NCI-H2107 treated with DMSO at 0.1 percent for 48 hours (cell line): Measurements from ENCODE around the gene RAB13.

Source experiments
- DNase-seq: peaks from one replicate; lab custom pipeline; 2025; ENCODE audit not compliant: unreplicated experiment; lab: John Stamatoyannopoulos, UW

The RAB13 gene

DNA sequence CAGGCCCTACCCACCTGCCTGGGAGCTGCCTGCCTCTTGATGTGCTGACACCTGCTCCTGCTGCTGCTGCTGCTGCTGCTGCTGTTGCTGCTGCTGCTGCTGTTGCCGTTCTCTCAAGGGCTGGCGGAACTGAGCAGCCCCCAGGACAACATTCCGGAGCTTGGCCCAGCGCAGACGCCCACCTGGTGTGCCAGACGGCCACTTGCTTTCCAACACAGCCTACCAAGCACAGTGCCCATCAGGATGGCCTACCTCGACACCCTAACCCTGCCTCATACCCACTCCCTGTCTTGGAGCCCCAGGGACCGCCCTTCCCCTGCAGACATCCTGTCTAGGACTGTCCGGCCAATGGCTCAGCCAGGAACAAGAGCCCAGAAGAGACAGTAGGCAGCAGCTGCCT is 51.4 kb downstream of the RAB13 start:
- no peak for DNase-seq

DNA sequence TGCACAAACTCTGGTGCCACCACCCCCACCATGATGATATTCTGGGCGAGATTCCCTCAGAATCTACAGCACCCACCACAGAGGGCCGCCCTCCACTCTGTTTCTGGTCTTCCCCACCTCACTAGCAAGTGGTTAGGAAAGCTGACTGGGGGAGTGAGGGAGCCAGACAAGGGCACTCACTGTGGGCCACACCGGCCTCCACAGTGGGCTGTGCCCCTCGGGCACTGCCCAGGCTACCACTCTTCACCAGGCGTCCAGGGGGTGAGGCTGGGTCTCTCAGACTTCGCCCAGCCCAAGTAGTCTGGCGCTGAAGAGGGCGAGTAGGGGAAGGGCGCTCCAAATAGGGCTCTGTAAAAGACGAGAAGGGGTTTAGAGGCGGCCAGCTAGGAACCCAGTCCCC is 52.2 kb downstream of the RAB13 start:
- no peak for DNase-seq

DNA sequence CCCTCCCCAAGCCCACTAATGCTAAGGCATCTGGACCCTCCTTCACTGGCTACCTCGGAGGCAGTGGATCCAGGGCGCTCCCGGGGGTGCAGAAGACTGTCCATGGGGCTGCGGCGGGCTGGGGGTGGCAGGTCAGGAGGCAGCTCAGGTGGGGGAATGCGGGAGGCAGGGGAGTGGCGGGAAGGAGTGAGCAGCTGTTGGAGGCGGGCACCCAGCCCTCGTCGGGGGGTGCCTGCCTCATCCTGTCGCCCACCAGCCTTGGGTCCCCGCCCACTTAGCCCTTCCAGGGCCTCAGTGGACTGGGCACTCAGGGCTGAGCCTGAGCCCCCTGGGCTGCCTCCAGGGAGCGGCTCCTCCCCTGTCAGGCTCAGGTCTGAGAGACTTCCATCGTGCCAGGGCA is 52.7 kb downstream of the RAB13 start:
- no peak for DNase-seq

DNA sequence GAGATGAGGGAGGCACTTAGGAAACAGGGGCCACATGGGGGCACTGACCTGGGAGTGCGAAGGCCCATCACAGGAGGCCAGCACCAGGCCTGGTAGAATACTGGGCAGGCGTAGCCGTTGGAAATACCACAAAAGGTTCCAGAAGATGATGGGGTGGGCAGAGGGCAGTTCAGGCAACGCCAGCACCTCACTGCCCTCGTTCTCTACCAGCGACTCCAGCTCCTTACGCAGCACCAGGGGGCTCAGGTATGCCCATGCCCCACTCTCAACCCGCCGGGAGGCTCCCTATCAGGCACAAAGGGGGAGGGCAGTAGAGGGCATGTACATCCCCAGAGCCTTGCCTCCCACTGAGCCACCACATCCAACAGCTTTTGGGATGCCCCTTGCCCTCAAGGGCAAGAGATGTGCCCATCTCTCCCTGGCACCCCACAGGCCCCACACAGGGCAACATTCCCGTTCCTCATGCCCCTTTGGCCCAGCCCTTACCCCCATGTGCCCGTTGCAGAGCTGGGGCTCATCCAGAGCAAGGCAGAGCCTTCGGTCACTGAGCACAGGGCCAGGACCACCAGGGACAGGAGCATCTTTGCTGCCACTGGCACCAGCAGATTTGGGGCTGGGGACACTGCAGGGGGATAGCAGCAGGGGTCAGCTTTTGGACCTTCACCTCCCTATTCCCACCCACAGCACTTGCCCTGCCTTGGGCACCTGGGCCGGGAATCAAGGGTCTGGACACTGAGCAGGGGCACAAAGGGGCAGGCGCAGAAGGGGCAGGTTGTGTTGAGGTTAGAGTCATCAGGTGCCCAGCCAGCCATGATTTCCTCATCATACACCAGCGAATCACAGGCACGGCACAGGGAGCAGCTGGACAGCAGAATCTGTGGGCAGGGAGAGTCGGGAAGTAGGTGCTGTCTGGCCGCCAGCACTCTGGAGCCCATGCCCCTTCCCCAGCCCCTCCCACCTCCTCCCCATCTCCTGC is 53.7 kb downstream of the RAB13 start:
- DNase-seq, result no peak
